Endothelial cell of umbilical vein (primary cell): Measurements from ENCODE around the gene KCP. TPM values are rescaled to one million over a fixed set of nuclear protein-coding genes. Genes with fewer than 3 reads are reported as not detected.

Source experiments
- BruUV-seq: library from RNA; stranded (reverse); fragments of 400-500 nt; replicated peaks from 2 replicates; lab custom pipeline; 2021; lab: Mats Ljungman, UMichigan
- CTCF ChIA-PET: fragments of 300-600, 350-600 bp; sonication (Branson Sonifier 250); formaldehyde crosslinking; loops from one replicate; lab custom pipeline; 2021; ENCODE audit warnings: antibody characterized with exemption, inconsistent platforms; lab: Charles Lee
- POLR2A ChIA-PET: fragments of 300-600, 350-600 bp; sonication (Branson Sonifier 250); formaldehyde crosslinking; loops from one replicate; lab custom pipeline; 2021; ENCODE audit warnings: antibody characterized with exemption, inconsistent platforms; lab: Charles Lee
- DNase-seq: peaks from one replicate; pipeline ENCODE4 v3.0.0-alpha.2; 2011; ENCODE audit warnings: low read depth, low spot score
- FAIRE-seq: peaks from 2 replicates; lab custom pipeline; 2011; peaks lifted over from hg19 to GRCh38; lab: Jason Lieb, UNC
- H2AFZ ChIP-seq: 2 replicates; pipeline ENCODE4 v1.6.0; 2012; ENCODE audit warnings: low read depth, low read length, control low read depth, inconsistent platforms
- H3K27ac ChIP-seq: 2 replicates; pipeline ENCODE4 v1.5.1; 2011; ENCODE audit warnings: low read depth, mild to moderate bottlenecking, control low read depth, low read length, moderate library complexity; ENCODE audit not compliant: insufficient read depth
- H3K27me3 ChIP-seq, 2 experiments: 2 replicates each; pipeline versions ENCODE4 v1.6.0 to v1.6.1; 2011; ENCODE audit warnings: low read length in 2 of 2, mixed read lengths in 1 of 2; ENCODE audit not compliant: control insufficient read depth in 2 of 2, insufficient read depth in 2 of 2
- H3K36me3 ChIP-seq, 2 experiments: 2 replicates in 1 of 2; 3 replicates in 1 of 2; pipeline ENCODE4 v1.5.1; 2011; ENCODE audit warnings: low read length in 2 of 2, mild to moderate bottlenecking in 1 of 2, moderate library complexity in 1 of 2; ENCODE audit not compliant: control insufficient read depth in 2 of 2, insufficient read depth in 2 of 2; ENCODE audit errors: extremely low read depth in 1 of 2
- H3K4me1 ChIP-seq: 3 replicates; pipeline ENCODE4 v1.5.1; 2011; ENCODE audit warnings: mild to moderate bottlenecking, low read length; ENCODE audit not compliant: control insufficient read depth, insufficient read depth; ENCODE audit errors: extremely low read depth
- H3K4me2 ChIP-seq: 2 replicates; pipeline ENCODE4 v1.6.1; 2011; ENCODE audit warnings: low read length, control low read depth, mixed read lengths; ENCODE audit not compliant: insufficient read depth
- H3K4me3 ChIP-seq, 3 experiments: fragments of 200-600 bp in 1 of 3; sonication (generic), shearing (Covaris generic) in 1 of 3; replicated peaks in 1 of 3; 2 replicates each; pipeline ENCODE4 v1.5.1; 2011 to 2016; ENCODE audit warnings: control low read depth in 3 of 3, low read length in 3 of 3, mild to moderate bottlenecking in 2 of 3, inconsistent platforms in 1 of 3, low read depth in 1 of 3, moderate library complexity in 1 of 3; ENCODE audit not compliant: insufficient read depth in 1 of 3
- H3K79me2 ChIP-seq: 2 replicates; pipeline ENCODE4 v1.6.0; 2012; ENCODE audit warnings: low read length, inconsistent platforms; ENCODE audit not compliant: control insufficient read depth, insufficient read depth
- H3K9ac ChIP-seq: replicated peaks from 2 replicates; pipeline ENCODE3; 2011; ENCODE audit warnings: low read length, control low read depth; ENCODE audit not compliant: insufficient read depth; ENCODE audit errors: extremely low read depth
- H3K9me1 ChIP-seq: replicated peaks from 3 replicates; pipeline ENCODE4 v1.6.0; 2011; ENCODE audit warnings: mild to moderate bottlenecking, low read length; ENCODE audit not compliant: control insufficient read depth, insufficient read depth; ENCODE audit errors: extremely low read depth
- H3K9me3 ChIP-seq: replicated peaks from 2 replicates; pipeline ENCODE4 v1.5.1; 2012; ENCODE audit warnings: low read length, inconsistent platforms; ENCODE audit not compliant: control insufficient read depth, insufficient read depth
- H4K20me1 ChIP-seq: replicated peaks from 2 replicates; pipeline ENCODE3; 2011; ENCODE audit warnings: mild to moderate bottlenecking, low read length; ENCODE audit not compliant: control insufficient read depth, insufficient read depth; ENCODE audit errors: extremely low read depth
- EZH2 ChIP-seq: IDR thresholded peaks from 2 replicates; pipeline ENCODE4 v1.6.1; 2012; ENCODE audit warnings: borderline replicate concordance, low read depth, mild to moderate bottlenecking, moderate library complexity, low read length, inconsistent platforms; ENCODE audit not compliant: severe bottlenecking
- FOS ChIP-seq: IDR thresholded peaks from 2 replicates; pipeline ENCODE4 v1.6.1; 2011; ENCODE audit warnings: mild to moderate bottlenecking, low read length, moderate library complexity, borderline replicate concordance; ENCODE audit not compliant: insufficient read depth
- GATA2 ChIP-seq: IDR thresholded peaks from 2 replicates; pipeline ENCODE4 v1.7.0; 2011; ENCODE audit warnings: low read depth, mild to moderate bottlenecking, moderate library complexity, mixed read lengths, low read length; ENCODE audit not compliant: insufficient read length, insufficient read depth
- JUN ChIP-seq: IDR thresholded peaks from 2 replicates; pipeline ENCODE4 v1.6.1; 2011; ENCODE audit warnings: borderline replicate concordance, low read depth; ENCODE audit not compliant: insufficient read length, insufficient read depth
- MYC ChIP-seq: IDR thresholded peaks from one replicate; pipeline ENCODE4 v1.6.1; 2011; ENCODE audit warnings: mild to moderate bottlenecking, low read depth, low read length
- POLR2A ChIP-seq: IDR thresholded peaks from 2 replicates; pipeline ENCODE4 v1.6.1; 2012; ENCODE audit warnings: low read depth, mild to moderate bottlenecking, control low read depth, low read length
- POLR2AphosphoS5 ChIP-seq: IDR thresholded peaks from 2 replicates; pipeline ENCODE4 v1.6.1; 2012; ENCODE audit warnings: low read depth, mild to moderate bottlenecking, control low read depth, low read length, moderate library complexity; ENCODE audit not compliant: insufficient read depth
- dilution Hi-C: fragments of 300-500 bp; cut with MboI; formaldehyde crosslinking; loops from one replicate; pipeline ENCODE4 v1.15.0; 2019; ENCODE audit warnings: low sequenced_read_pairs; ENCODE audit not compliant: extremely low pct_ligation_motif_present
- intact Hi-C: fragments of 100-400 bp; cut with micrococcal nuclease; formaldehyde crosslinking; loops from one replicate; pipeline ENCODE4 v1.10.0; 2022
- polyA plus RNA-seq, 4 experiments: library from polyadenylated mRNA; depleted of rRNA in 3 of 4; stranded (reverse) in 3 of 4; unstranded in 1 of 4; fragments of >200 nt; gene quantifications; 2 replicates each; pipeline versions ENCODE4 v1.2.1 to v1.2.3, GENCODE V29; 2011 to 2012; ENCODE audit warnings: missing spikeins in 1 of 4
- total RNA-seq: library from RNA; stranded (reverse); gene quantifications from 2 replicates; pipeline ENCODE4 v1.2.3, GENCODE V29; 2021
- TF ChIP-seq, protein P1 (sequence below): IDR thresholded peaks from 2 replicates; pipeline ENCODE4 v1.6.1; 2011; ENCODE audit not compliant: insufficient read depth, insufficient read length
- TF ChIP-seq, protein P2 (sequence below), 2 donors: IDR thresholded peaks; 1 replicate in 1 of 2; 2 replicates in 1 of 2; pipeline ENCODE4 v1.5.1; 2011; ENCODE audit warnings: low read length in 2 of 2, mild to moderate bottlenecking in 2 of 2, moderate library complexity in 2 of 2, control low read depth in 1 of 2, inconsistent platforms in 1 of 2, low read depth in 1 of 2; ENCODE audit not compliant: insufficient read depth in 1 of 2; ENCODE audit errors: extremely low read depth in 1 of 2

KCP gene
- total and polyA plus RNA-seq, 2 donors (not counting 3 experiments of a cell fraction or from before 2014, with no cell fraction given): not detected

DNA sequence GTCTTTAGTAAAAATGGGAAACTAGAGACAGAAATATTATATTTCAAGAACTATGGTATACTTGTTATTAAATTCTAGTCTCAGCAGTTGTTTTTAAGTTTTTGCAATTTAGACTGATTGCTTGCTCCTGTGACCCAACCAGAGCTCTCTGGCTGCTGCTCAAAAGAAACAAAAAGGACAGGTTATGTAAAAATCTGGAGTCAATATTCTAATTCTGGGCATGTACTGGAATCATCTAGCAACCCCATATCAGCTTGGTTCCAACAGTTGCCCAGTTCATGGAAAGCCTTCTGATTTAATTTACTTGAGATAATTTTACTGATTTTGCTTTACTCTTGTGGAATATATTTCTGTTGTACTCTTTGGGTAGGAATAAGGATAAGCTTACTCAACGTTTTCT is 10.3 kb downstream of the KCP start:
- TF ChIP-seq EZH2 (no peak), FOS (no peak), MYC (no peak), GATA2 (no peak), JUN (no peak), POLR2A (no peak), POLR2AphosphoS5 (no peak)
- TF ChIP-seq, protein P1, sequence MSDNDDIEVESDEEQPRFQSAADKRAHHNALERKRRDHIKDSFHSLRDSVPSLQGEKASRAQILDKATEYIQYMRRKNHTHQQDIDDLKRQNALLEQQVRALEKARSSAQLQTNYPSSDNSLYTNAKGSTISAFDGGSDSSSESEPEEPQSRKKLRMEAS: no peak
- TF ChIP-seq, protein P2, sequence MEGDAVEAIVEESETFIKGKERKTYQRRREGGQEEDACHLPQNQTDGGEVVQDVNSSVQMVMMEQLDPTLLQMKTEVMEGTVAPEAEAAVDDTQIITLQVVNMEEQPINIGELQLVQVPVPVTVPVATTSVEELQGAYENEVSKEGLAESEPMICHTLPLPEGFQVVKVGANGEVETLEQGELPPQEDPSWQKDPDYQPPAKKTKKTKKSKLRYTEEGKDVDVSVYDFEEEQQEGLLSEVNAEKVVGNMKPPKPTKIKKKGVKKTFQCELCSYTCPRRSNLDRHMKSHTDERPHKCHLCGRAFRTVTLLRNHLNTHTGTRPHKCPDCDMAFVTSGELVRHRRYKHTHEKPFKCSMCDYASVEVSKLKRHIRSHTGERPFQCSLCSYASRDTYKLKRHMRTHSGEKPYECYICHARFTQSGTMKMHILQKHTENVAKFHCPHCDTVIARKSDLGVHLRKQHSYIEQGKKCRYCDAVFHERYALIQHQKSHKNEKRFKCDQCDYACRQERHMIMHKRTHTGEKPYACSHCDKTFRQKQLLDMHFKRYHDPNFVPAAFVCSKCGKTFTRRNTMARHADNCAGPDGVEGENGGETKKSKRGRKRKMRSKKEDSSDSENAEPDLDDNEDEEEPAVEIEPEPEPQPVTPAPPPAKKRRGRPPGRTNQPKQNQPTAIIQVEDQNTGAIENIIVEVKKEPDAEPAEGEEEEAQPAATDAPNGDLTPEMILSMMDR (IDR thresholded peaks at IDR 0.05; ENCODE audit: extremely low read depth in 1 of 2, insufficient read depth in 1 of 2, low read depth in 1 of 2, low read length in 2 of 2): no peak
- POLR2A ChIA-PET: no interaction called here
- Histone ChIP-seq H4K20me1 (no peaks in the 10 kb centered on the region), H3K9me3 (no peaks in the 10 kb centered on the region), H2AFZ (no peak overlapping the region), H3K4me1 (no peaks in the 10 kb centered on the region), H3K9me1 (no peaks in the 10 kb centered on the region), H3K27ac (no peak overlapping the region), H3K79me2 (no peaks in the 10 kb centered on the region), H3K4me3 (no peak overlapping the region), H3K36me3 (no peaks in the 10 kb centered on the region), H3K9ac (no peak overlapping the region), H3K4me2 (no peak overlapping the region), H3K27me3 (peaks cover 2 to 11% of the 10 kb centered on the region in 2 experiments)
- DNase-seq: no peak
- CTCF ChIA-PET: interaction anchor here (1.4 to 2.7 kb wide), 2 partner anchors 17 to 191 kb away, joined by 3 to 11 read pairs; no protein-coding TSS in a partner anchor
- dilution Hi-C loops (no loop called here), intact Hi-C loops (no loop called here)
- no TSS peak for BruUV-seq
- FAIRE-seq: no peak
